ENCODE data around the gene DNTTIP2. TPM values are rescaled to one million over a fixed set of nuclear protein-coding genes. Genes with fewer than 3 reads are reported as not detected.

Gene DNTTIP2
- total RNA-seq, 2 experiments from 2014 or later, result 39.7 to 67.6 TPM

- TF ChIP-seq EZH2phosphoT487 (IDR thresholded peaks at IDR 0.05; ENCODE audit: borderline replicate concordance, low read depth, low read length) (no peak), CTCF (conservative IDR thresholded peaks at IDR 0.05; ENCODE audit: low read length) (no peak)
- intact Hi-C loops (cut with micrococcal nuclease; ENCODE audit: unreplicated experiment), result no loop called here
These were observed 50.6 kb downstream of the DNTTIP2 start for GRCh38 chr1:93828367-93828755.

GRCh38 chr1:93827633-93828366 lies 51.2 kb downstream of the DNTTIP2 start:
- Histone ChIP-seq H3K9me3 (ENCODE audit: low read length) (0 out of 2 replicates have a peak, but pooled peaks cover 1% of the 10 kb centered on the region), H4K20me1 (ENCODE audit: insufficient read depth, low read length) (no peaks in the 10 kb centered on the region), H3K27ac (ENCODE audit: low read depth, low read length, poor library complexity, severe bottlenecking) (no peak overlapping the region), H3K4me3 (ENCODE audit: low read depth, low read length, poor library complexity, severe bottlenecking) (no peak overlapping the region), H3K4me2 (ENCODE audit: low read length) (no peak overlapping the region), H3K4me1 (ENCODE audit: insufficient read depth, low read length, poor library complexity, severe bottlenecking) (no peaks in the 10 kb centered on the region), H3K79me2 (ENCODE audit: insufficient read depth, low read depth, low read length) (no peaks in the 10 kb centered on the region), H3K36me3 (ENCODE audit: insufficient read depth, low read length) (no peaks in the 10 kb centered on the region; the same call in 1 of the 2 replicates), H3K9me2 (ENCODE audit: insufficient read depth, low read length) (no peaks in the 10 kb centered on the region), H2AFZ (ENCODE audit: low read length) (no peak overlapping the region)
- CTCF ChIA-PET (ENCODE audit: unreplicated experiment), result no interaction called here
- POLR2A ChIA-PET, result interaction anchor here (0.7 to 1.7 kb wide), 2 partner anchors 10 to 189 kb away, joined by 3 read pairs; no protein-coding TSS in a partner anchor
- intact Hi-C loops (cut with micrococcal nuclease; ENCODE audit: unreplicated experiment), result no loop called here
- BruUV-seq (replicated peaks), result no TSS peak
- no peak for DNase-seq (ENCODE audit: low spot score)
- TF ChIP-seq EZH2phosphoT487 (IDR thresholded peaks at IDR 0.05; ENCODE audit: borderline replicate concordance, low read depth, low read length), result no peak
- TF ChIP-seq CTCF (conservative IDR thresholded peaks at IDR 0.05; ENCODE audit: low read length), result no peak

More at GRCh38 chr1:93828367-93828755, 50.6 kb downstream of the DNTTIP2 start:
- Histone ChIP-seq H3K36me3 (ENCODE audit: insufficient read depth, low read length) (no peaks in the 10 kb centered on the region; the same call in 1 of the 2 replicates), H3K9me2 (ENCODE audit: insufficient read depth, low read length) (no peaks in the 10 kb centered on the region), H3K4me2 (ENCODE audit: low read length) (no peak overlapping the region), H3K9me3 (ENCODE audit: low read length) (0 out of 2 replicates have a peak, but pooled peaks cover 5% of the 10 kb centered on the region), H3K79me2 (ENCODE audit: insufficient read depth, low read depth, low read length) (no peaks in the 10 kb centered on the region), H2AFZ (ENCODE audit: low read length) (no peak overlapping the region), H4K20me1 (ENCODE audit: insufficient read depth, low read length) (no peaks in the 10 kb centered on the region), H3K4me3 (ENCODE audit: low read depth, low read length, poor library complexity, severe bottlenecking) (no peak overlapping the region), H3K27ac (ENCODE audit: low read depth, low read length, poor library complexity, severe bottlenecking) (no peak overlapping the region), H3K4me1 (ENCODE audit: insufficient read depth, low read length, poor library complexity, severe bottlenecking) (no peaks in the 10 kb centered on the region)
- ChIA-PET CTCF (ENCODE audit: unreplicated experiment) (interaction anchor here (0.9 kb wide), 1 partner anchor 10 kb away, joined by 3 read pairs; no protein-coding TSS in a partner anchor), POLR2A (interaction anchor here (0.7 kb wide), 1 partner anchor 185 kb away, joined by 3 read pairs; no protein-coding TSS in a partner anchor)
- no peak for DNase-seq (ENCODE audit: low spot score)
- no TSS peak for BruUV-seq (replicated peaks)

GRCh38 chr1:93827128-93827527 lies 51.9 kb downstream of the DNTTIP2 start:
- Histone ChIP-seq H3K9me2 (ENCODE audit: insufficient read depth, low read length) (no peaks in the 10 kb centered on the region), H3K36me3 (ENCODE audit: insufficient read depth, low read length) (no peaks in the 10 kb centered on the region; the same call in 1 of the 2 replicates), H3K4me3 (ENCODE audit: low read depth, low read length, poor library complexity, severe bottlenecking) (no peak overlapping the region), H3K27ac (ENCODE audit: low read depth, low read length, poor library complexity, severe bottlenecking) (no peak overlapping the region), H4K20me1 (ENCODE audit: insufficient read depth, low read length) (no peaks in the 10 kb centered on the region), H3K4me2 (ENCODE audit: low read length) (no peak overlapping the region), H2AFZ (ENCODE audit: low read length) (no peak overlapping the region), H3K4me1 (ENCODE audit: insufficient read depth, low read length, poor library complexity, severe bottlenecking) (no peaks in the 10 kb centered on the region), H3K9me3 (ENCODE audit: low read length) (no peaks in the 10 kb centered on the region), H3K79me2 (ENCODE audit: insufficient read depth, low read depth, low read length) (no peaks in the 10 kb centered on the region)
- ChIA-PET CTCF (ENCODE audit: unreplicated experiment) (no interaction called here), POLR2A (interaction anchor here (1.7 to 2.0 kb wide), 2 partner anchors 10 to 17 kb away, joined by 3 to 6 read pairs; no protein-coding TSS in a partner anchor)
- no peak for DNase-seq (ENCODE audit: low spot score)
- intact Hi-C loops (cut with micrococcal nuclease; ENCODE audit: unreplicated experiment), result no loop called here
- BruUV-seq (replicated peaks), result no TSS peak
- TF ChIP-seq CTCF (conservative IDR thresholded peaks at IDR 0.05; ENCODE audit: low read length) (no peak), EZH2phosphoT487 (IDR thresholded peaks at IDR 0.05; ENCODE audit: borderline replicate concordance, low read depth, low read length) (no peak)
